Neural progenitor cell (in vitro differentiated cells): ENCODE measurements around the gene CCNB1IP1.

Experiments
- CTCF ChIP-seq: fragments of 200-600 bp; sonication (generic); IDR thresholded peaks from 2 replicates; pipeline ENCODE4 v1.5.1; 2017; ENCODE audit warnings: antibody characterized with exemption, mild to moderate bottlenecking
- EZH2phosphoT487 ChIP-seq: fragments of 200-600 bp; sonication (generic); IDR thresholded peaks from 2 replicates; pipeline ENCODE4 v1.6.1; 2017; ENCODE audit warnings: antibody characterized with exemption

GRCh38 chr14:20345366-20345765, 12.3 kb upstream of the CCNB1IP1 start:
- TF ChIP-seq CTCF (no peak), EZH2phosphoT487 (no peak)
